Kidney (tissue), 14 donors: ENCODE results near the gene AGPAT3. TPM values are rescaled to one million over a fixed set of nuclear protein-coding genes. Genes with fewer than 3 reads are reported as not detected.

Source experiments
- DNase-seq, 5 donors: peaks; one replicate each; pipeline ENCODE4 v3.0.0-alpha.2; 2013 to 2020
- FAIRE-seq: peaks from 2 replicates; lab custom pipeline; 2012; peaks lifted over from hg19 to GRCh38; lab: Jason Lieb, UNC
- H3K27ac ChIP-seq, 2 donors: one replicate each; pipeline ENCODE4 v1.7.0; 2013; ENCODE audit warnings: low read depth in 2 of 2, low read length in 2 of 2, inconsistent platforms in 1 of 2
- H3K27me3 ChIP-seq: one replicate; pipeline ENCODE4 v1.7.1; 2013; ENCODE audit warnings: low read length, inconsistent platforms; ENCODE audit not compliant: control insufficient read depth, insufficient read depth
- H3K36me3 ChIP-seq, 3 donors: one replicate each; pipeline versions ENCODE4 v1.7.0 to v1.7.1; 2013; ENCODE audit warnings: low read length in 3 of 3, control low read depth in 1 of 3, inconsistent platforms in 1 of 3; ENCODE audit not compliant: insufficient read depth in 3 of 3, control insufficient read depth in 2 of 3
- H3K4me1 ChIP-seq, 3 donors: one replicate each; pipeline versions ENCODE4 v1.7.0 to v1.7.1; 2013; ENCODE audit warnings: low read length in 3 of 3, inconsistent platforms in 1 of 3, low read depth in 1 of 3; ENCODE audit not compliant: control insufficient read depth in 2 of 3, insufficient read depth in 2 of 3
- H3K4me3 ChIP-seq, 3 donors: one replicate each; pipeline versions ENCODE4 v1.7.0 to v1.8.1; 2013; ENCODE audit warnings: low read length in 3 of 3, control low read depth in 1 of 3, inconsistent platforms in 1 of 3
- H3K9ac ChIP-seq, 3 donors: one replicate each; pipeline versions ENCODE4 v1.7.0 to v1.7.1; 2013; ENCODE audit warnings: low read length in 3 of 3, control low read depth in 1 of 3, inconsistent platforms in 1 of 3
- H3K9me3 ChIP-seq, 3 donors: one replicate each; pipeline versions ENCODE4 v1.7.0 to v1.7.1; 2013; ENCODE audit warnings: low read length in 3 of 3, control low read depth in 1 of 3, inconsistent platforms in 1 of 3; ENCODE audit not compliant: control insufficient read depth in 2 of 3, insufficient read depth in 1 of 3
- CTCF ChIP-seq: IDR thresholded peaks from 3 replicates; pipeline ENCODE4 v1.5.1; 2012; ENCODE audit warnings: mild to moderate bottlenecking, moderate library complexity, borderline replicate concordance; ENCODE audit not compliant: insufficient read depth; ENCODE audit errors: extremely low read depth
- intact Hi-C: fragments of 100-400 bp; cut with DNase I; formaldehyde crosslinking; loops from one replicate; pipeline ENCODE4 v1.11.1; 2022
- polyA plus RNA-seq: library from polyadenylated mRNA; stranded (reverse); fragments of 350-450 nt; fragmentation: Illumina TruSeq; extraction: RNeasy Lipid Tissue Mini Kit (QIAGEN cat#74804); gene quantifications from one replicate; pipeline ENCODE4 v1.2.3, GENCODE V29; 2014; ENCODE audit warnings: low read depth, low replicate concordance; ENCODE audit not compliant: insufficient read depth
- total RNA-seq: library from RNA; stranded (reverse); fragmentation: NEBNext Ultra II Directional; extraction: Animal tissue kit (Norgen Biotek cat#: 25700); gene quantifications from one replicate; pipeline ENCODE4 v1.2.1, GENCODE V29; 2021
- donor health status: control.
- donor health status: control.
- donor health status: control.
- donor health status: control.
- donor health status: control.
- donor health status: DM: yes; HTN: yes; CAD: no.
- donor health status: Normal renal cell carcinoma (clear cell type).

Gene AGPAT3
- total and polyA plus RNA-seq, 2 donors from 2014 or later: 40.3 to 86.2 TPM

DNA sequence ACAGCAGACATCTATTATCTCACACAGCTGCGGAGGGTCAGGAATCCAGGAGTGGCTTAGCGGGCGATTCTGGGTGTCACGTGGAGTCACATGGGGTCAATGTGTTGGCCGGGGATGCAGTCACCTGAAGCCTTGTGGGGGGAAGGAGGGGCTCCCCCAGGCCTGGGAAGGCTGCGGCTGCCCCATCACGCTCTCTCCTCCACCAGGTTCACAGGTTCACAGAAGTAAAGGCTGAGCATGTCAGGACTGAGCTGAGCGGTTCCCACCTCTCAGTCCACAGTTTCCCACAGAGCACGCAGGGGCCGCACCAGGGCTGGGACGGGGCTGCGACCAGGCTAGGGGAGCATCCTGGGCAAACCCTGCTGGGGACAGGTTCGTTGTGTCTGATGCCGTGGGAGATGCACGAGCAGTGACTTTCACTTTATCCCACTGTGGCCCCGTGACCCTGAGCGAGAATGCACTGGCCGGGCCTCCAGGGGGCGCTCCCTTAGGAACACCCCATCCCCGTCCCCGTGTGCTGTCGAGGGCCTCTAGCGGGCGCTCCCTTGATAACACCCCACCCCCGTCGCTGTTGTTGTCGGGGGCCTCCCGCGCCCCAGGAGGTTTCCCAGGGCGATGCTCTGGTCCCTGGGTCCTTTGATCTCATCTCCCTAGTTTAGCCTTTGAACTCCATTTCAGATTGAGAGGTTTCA lies 73.9 kb downstream of the AGPAT3 start:
- intact Hi-C loops: no loop called here
- Histone ChIP-seq H3K36me3 (peaks cover 0 to 15% (median 0%) of the 10 kb centered on the region in 3 donors), H3K9ac (no peak overlapping the region), H3K27me3 (no peaks in the 10 kb centered on the region), H3K4me3 (peak overlapping the region in 2 of 3 donors; percentile 10 to 39), H3K9me3 (no peaks in the 10 kb centered on the region), H3K27ac (peak overlapping the region in 1 of 2 donors; percentile 63), H3K4me1 (peaks cover 0 to 25% (median 22%) of the 10 kb centered on the region in 3 donors)
- FAIRE-seq: no peak
- TF ChIP-seq CTCF: peak; percentile 77
- peak; percentile 71 to 88 (median 84) for DNase-seq

GRCh38 chr21:43939443-43940328 lies 74.7 kb downstream of the AGPAT3 start:
- DNase-seq: no peak
- H3K9ac ChIP-seq: no peak overlapping the region
- H3K36me3 ChIP-seq: peaks cover 0 to 15% (median 0%) of the 10 kb centered on the region in 3 donors
- no peaks in the 10 kb centered on the region for H3K9me3 ChIP-seq
- no peak for TF ChIP-seq CTCF
- intact Hi-C loops: no loop called here
- H3K4me1 ChIP-seq: peaks cover 0 to 23% (median 22%) of the 10 kb centered on the region in 3 donors
- FAIRE-seq: no peak
- H3K27me3 ChIP-seq: no peaks in the 10 kb centered on the region
- no peak overlapping the region for H3K27ac ChIP-seq
- H3K4me3 ChIP-seq: no peak overlapping the region

- H3K9me3 ChIP-seq: no peaks in the 10 kb centered on the region
- no peak overlapping the region for H3K9ac ChIP-seq
- H3K27ac ChIP-seq: no peak overlapping the region
- DNase-seq: no peak
- no peak for TF ChIP-seq CTCF
- H3K36me3 ChIP-seq: peaks cover 0 to 15% (median 0%) of the 10 kb centered on the region in 3 donors
- intact Hi-C loops: no loop called here
- peaks cover 0 to 22% (median 19%) of the 10 kb centered on the region in 3 donors for H3K4me1 ChIP-seq
- H3K27me3 ChIP-seq: no peaks in the 10 kb centered on the region
- FAIRE-seq: no peak
- no peak overlapping the region for H3K4me3 ChIP-seq
These were observed 75.5 kb downstream of the AGPAT3 start for GRCh38 chr21:43940329-43941050.
